NB4 (cell line): ENCODE results near the gene MAST4.

Experiments used
- DNase-seq: peaks from one replicate; pipeline ENCODE4 v3.0.0; 2010; ENCODE audit warnings: low read depth
- H3K4me3 ChIP-seq: one replicate; pipeline ENCODE4 v1.5.1; 2011; ENCODE audit warnings: mild to moderate bottlenecking, low read depth, low read length, moderate library complexity
- CTCF ChIP-seq: IDR thresholded peaks from one replicate; pipeline ENCODE4 v1.5.1; 2012; ENCODE audit warnings: low read depth, low read length
- MAX ChIP-seq: IDR thresholded peaks from 2 replicates; pipeline ENCODE4 v1.6.1; 2011; ENCODE audit warnings: low read depth, low read length
- MYC ChIP-seq: IDR thresholded peaks from 2 replicates; pipeline ENCODE4 v1.6.1; 2011; ENCODE audit warnings: low read depth, low read length
- POLR2A ChIP-seq: IDR thresholded peaks from 2 replicates; pipeline ENCODE4 v1.6.1; 2011; ENCODE audit warnings: mild to moderate bottlenecking; ENCODE audit not compliant: insufficient read length; ENCODE audit errors: extremely low read depth

Gene MAST4

GRCh38 chr5:66947458-66947857, 351.3 kb downstream of the MAST4 start:
- H3K4me3 ChIP-seq: no peak overlapping the region
- TF ChIP-seq CTCF (no peak), MAX (no peak), MYC (no peak), POLR2A (no peak)
- no peak for DNase-seq

GRCh38 chr5:66949066-66949465, 352.9 kb downstream of the MAST4 start:
- TF ChIP-seq CTCF: no peak
- TF ChIP-seq POLR2A: no peak
- TF ChIP-seq MYC: no peak
- TF ChIP-seq MAX: no peak
- no peak for DNase-seq
- H3K4me3 ChIP-seq: no peak overlapping the region

- no peak overlapping the region for H3K4me3 ChIP-seq
- no peak for TF ChIP-seq CTCF
- TF ChIP-seq MAX: no peak
- TF ChIP-seq POLR2A: no peak
- TF ChIP-seq MYC: no peak
- DNase-seq: no peak
Observed at GRCh38 chr5:66952153-66952552, 356.0 kb downstream of the MAST4 start.

- no peak for DNase-seq
- no peak overlapping the region for H3K4me3 ChIP-seq
- TF ChIP-seq MAX: no peak
- TF ChIP-seq POLR2A: no peak
- TF ChIP-seq CTCF: no peak
- TF ChIP-seq MYC: no peak
Observed at GRCh38 chr5:66956439-66956838, 360.2 kb downstream of the MAST4 start.

- no peak overlapping the region for H3K4me3 ChIP-seq
- TF ChIP-seq MYC (no peak), POLR2A (no peak), CTCF (no peak), MAX (no peak)
- no peak for DNase-seq
Observed at GRCh38 chr5:66958201-66958979, 362.2 kb downstream of the MAST4 start.
